Activated T-cell treated with anti-CD3 and anti-CD28 coated beads, Interleukin-2, amount 50 U/mL, for 72 hours (primary cell): ENCODE measurements around the gene ITPRIPL2. TPM values are rescaled to one million over a fixed set of nuclear protein-coding genes. Genes with fewer than 3 reads are reported as not detected.

Experiments used
- ATAC-seq, 2 donors: fragments of 150-1000 bp; cut with Tn5 transposase; replicated peaks in 1 of 2; 2 replicates each; pipeline ENCODE4 v1.10.0; 2021; ENCODE audit warnings: moderate library complexity in 2 of 2, mild to moderate bottlenecking in 1 of 2
- DNase-seq, 2 donors: peaks; one replicate each; pipeline ENCODE4 v3.0.0; 2021 to 2022; ENCODE audit warnings: mixed read lengths in 1 of 2
- H3K27ac Mint-ChIP-seq: one replicate; pipeline ENCODE4 v1.8.0; 2022; ENCODE audit warnings: mild to moderate bottlenecking, moderate library complexity, mixed read lengths
- H3K27me3 Mint-ChIP-seq: one replicate; pipeline ENCODE4 v1.8.0; 2022; ENCODE audit warnings: low read depth, mixed read lengths
- H3K36me3 Mint-ChIP-seq, 2 donors: one replicate each; pipeline ENCODE4 v1.8.0; 2022; ENCODE audit warnings: mixed read lengths in 2 of 2, mild to moderate bottlenecking in 1 of 2; ENCODE audit not compliant: insufficient read depth in 2 of 2
- H3K4me1 Mint-ChIP-seq: one replicate; pipeline ENCODE4 v1.8.0; 2022; ENCODE audit warnings: low read depth, mixed read lengths
- H3K4me3 Mint-ChIP-seq, 2 donors: one replicate each; pipeline ENCODE4 v1.8.0; 2022; ENCODE audit warnings: mild to moderate bottlenecking in 2 of 2, mixed read lengths in 2 of 2, moderate library complexity in 2 of 2
- H3K9me3 Mint-ChIP-seq, 2 donors: one replicate each; pipeline ENCODE4 v1.8.0; 2022; ENCODE audit warnings: mixed read lengths in 2 of 2
- total RNA-seq, 2 donors: library from RNA; stranded (reverse); gene quantifications; one replicate each; pipeline ENCODE4 v1.2.3, GENCODE V29; 2022

ITPRIPL2 gene
- total RNA-seq, 2 donors from 2014 or later = 6.7 to 9.3 TPM

DNA sequence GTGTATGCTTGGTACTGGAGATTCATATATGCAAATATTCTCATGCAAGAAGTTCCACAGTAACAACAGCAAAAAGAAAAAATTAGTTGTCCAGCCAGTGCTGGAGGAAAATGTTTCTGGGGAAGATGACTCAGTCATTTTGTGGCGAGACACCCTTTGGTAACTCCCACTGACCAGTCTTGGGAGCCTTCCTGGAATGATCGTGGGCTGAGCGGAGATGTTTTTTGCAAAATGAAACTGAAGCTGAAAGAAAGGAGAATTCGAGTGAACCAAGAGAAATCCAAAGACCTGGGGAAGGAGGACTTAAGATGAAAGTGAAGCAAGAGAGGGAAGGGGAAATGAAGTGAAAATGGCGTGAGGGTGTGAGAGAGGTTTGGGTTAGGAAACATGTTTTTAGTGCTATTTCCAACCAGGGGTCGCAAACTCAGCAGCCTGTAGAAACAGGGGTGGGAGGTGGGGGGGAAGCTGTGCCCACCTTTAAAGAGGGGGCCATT, 5.2 kb downstream of the ITPRIPL2 start:
- Mint-ChIP-seq H3K9me3 (no peaks in the 10 kb centered on the region), H3K4me1 (peaks cover 31% of the 10 kb centered on the region), H3K27me3 (no peaks in the 10 kb centered on the region), H3K27ac (peak overlapping the region; percentile 81), H3K36me3 (no peaks in the 10 kb centered on the region), H3K4me3 (peak overlapping the region; percentile 80 to 85)
- DNase-seq (peak; percentile 40 to 46), ATAC-seq (peak; percentile 52 to 57)

DNA sequence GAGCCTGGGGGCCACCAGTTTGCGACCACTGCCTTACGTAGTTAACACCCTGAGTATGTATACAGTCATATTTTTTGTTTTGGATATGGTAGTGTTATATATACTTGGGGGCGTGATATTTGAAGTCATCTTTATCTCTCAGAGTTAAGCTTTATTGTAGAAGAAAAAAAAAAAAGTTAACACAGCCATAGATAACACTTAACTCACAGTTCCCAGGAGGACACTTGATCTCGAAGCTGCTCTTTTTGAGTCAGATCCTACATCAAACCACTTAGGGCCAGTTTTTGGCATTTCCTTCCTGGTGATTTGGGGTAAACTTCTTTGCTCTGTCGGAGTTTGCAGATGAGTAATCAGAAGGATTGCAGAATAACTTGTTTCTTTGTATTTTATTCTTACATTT, 5.8 kb downstream of the ITPRIPL2 start:
- H3K27me3 Mint-ChIP-seq = no peaks in the 10 kb centered on the region
- ATAC-seq = peak; percentile 62 to 75
- H3K27ac Mint-ChIP-seq = peak overlapping the region; percentile 81
- peak overlapping the region; percentile 29 to 85 for H3K4me3 Mint-ChIP-seq
- no peaks in the 10 kb centered on the region for H3K36me3 Mint-ChIP-seq
- no peaks in the 10 kb centered on the region for H3K9me3 Mint-ChIP-seq
- peaks cover 31% of the 10 kb centered on the region for H3K4me1 Mint-ChIP-seq
- peak in 1 of 2 donors; percentile 28 for DNase-seq

DNA sequence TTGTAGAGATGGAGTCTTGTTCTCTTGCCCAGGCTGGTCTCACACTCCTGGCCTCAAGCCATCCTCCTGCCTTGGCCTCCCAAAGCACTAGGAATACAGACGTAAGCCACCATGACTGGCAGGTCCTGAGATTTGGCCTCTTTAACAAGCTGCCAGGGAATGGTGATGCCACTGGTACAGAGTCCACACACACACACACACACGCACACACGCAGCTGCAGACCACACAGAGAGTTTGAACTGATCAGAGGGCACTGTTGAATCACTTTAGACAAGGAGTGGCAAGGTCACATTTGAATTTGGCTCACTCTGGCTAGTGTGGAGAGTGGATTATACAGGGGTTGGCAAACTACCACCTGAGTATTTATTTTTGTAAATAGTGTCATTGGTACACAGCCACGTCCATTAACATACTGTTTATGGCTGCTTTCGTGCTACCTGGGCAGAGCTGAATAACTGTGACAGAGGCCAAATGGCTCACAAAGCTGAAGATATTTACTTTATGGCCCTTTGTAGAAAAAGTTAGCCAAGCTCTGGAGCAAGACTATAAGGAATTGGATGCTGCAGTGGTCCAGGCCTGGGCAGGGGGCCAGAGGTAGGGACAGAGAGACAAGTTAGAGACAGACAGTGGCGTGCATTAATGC, 9.9 kb downstream of the ITPRIPL2 start:
- peaks cover under 1% of the 10 kb centered on the region for H3K27me3 Mint-ChIP-seq
- H3K9me3 Mint-ChIP-seq = peaks cover 0 to 2% of the 10 kb centered on the region in 2 donors
- no peak overlapping the region for H3K4me3 Mint-ChIP-seq
- H3K36me3 Mint-ChIP-seq = peaks cover 0 to 2% of the 10 kb centered on the region in 2 donors
- no peak overlapping the region for H3K27ac Mint-ChIP-seq
- H3K4me1 Mint-ChIP-seq = peaks cover 39% of the 10 kb centered on the region
- DNase-seq (no peak), ATAC-seq (no peak)

DNA sequence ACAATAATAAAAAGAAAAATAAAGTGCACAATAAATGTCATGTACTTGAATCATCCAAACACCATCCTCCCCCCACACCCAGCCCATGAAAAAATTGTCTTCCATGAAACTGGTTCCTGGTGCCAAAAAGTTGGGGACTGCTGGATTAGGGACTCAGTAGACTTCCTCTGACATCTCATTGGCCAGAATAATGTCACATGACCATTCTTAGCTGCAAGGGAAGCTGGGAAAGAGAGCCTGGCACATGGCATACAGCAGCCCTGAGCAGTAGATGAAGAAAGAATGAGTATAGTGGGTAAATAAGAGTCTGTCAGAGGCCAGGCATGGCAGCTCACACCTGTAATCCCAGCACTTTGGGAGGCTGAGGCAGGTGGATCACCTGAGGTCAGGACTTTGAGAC, 12.5 kb downstream of the ITPRIPL2 start:
- no peak for ATAC-seq
- no peak overlapping the region for H3K27ac Mint-ChIP-seq
- peaks cover 43% of the 10 kb centered on the region for H3K4me1 Mint-ChIP-seq
- no peak for DNase-seq
- peaks cover 0 to 2% of the 10 kb centered on the region in 2 donors for H3K9me3 Mint-ChIP-seq
- H3K4me3 Mint-ChIP-seq = no peak overlapping the region
- H3K27me3 Mint-ChIP-seq = peaks cover 5% of the 10 kb centered on the region
- peaks cover 0 to 2% of the 10 kb centered on the region in 2 donors for H3K36me3 Mint-ChIP-seq

DNA sequence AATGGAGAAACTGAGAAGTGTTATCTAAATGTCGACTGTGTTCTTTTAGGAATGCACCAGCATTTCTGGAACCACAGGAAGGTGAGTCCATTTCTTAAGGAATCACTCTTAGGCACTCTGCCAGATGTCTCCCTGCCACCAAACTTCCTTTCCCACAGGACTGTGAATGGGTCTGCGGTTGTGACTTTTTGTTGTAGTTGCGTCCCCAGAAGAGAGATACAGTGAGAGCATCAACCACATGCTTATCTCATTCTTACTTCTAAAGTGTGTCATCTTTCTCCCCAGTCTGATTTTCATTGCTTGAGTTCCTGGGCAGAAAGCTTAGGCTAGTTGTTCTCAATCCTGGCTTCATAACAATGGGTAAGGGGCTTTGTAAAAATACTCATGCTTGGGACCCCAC, 13.4 kb downstream of the ITPRIPL2 start:
- ATAC-seq = peak; percentile 72 to 86
- peak in 1 of 2 donors; percentile 34 for DNase-seq
- Mint-ChIP-seq H3K36me3 (peaks cover 0 to 2% of the 10 kb centered on the region in 2 donors), H3K4me3 (peak overlapping the region; percentile 60 to 61), H3K27ac (peak overlapping the region; percentile 81), H3K9me3 (peaks cover 0 to 2% of the 10 kb centered on the region in 2 donors), H3K4me1 (peaks cover 47% of the 10 kb centered on the region), H3K27me3 (peaks cover 5% of the 10 kb centered on the region)

DNA sequence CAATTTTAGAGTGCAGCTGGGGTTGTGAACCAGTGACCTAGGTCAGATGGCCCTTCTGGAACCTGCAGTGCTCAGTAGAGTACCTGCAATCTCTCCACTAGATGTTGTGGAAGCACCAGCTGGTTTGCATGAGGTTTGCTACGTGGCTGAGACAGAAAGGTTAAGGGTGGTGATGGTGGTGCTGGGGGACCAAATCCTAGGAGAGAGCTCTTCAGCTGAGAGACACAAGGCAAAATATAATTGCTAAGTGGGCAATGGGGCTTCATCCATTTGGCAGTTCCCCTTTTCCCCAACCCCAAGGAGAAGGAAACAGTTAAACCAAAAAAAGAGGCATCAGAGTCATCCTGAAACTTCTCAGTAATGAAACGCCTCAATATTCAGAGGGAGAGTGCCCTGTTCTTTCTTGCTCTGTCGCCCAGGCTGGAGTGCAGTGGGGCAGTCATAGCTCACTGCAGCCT, 13.9 kb downstream of the ITPRIPL2 start:
- Mint-ChIP-seq H3K27me3 (peaks cover 5% of the 10 kb centered on the region), H3K4me1 (peaks cover 47% of the 10 kb centered on the region), H3K4me3 (peak overlapping the region; percentile 60 to 61), H3K36me3 (peaks cover 0 to 2% of the 10 kb centered on the region in 2 donors), H3K27ac (peak overlapping the region; percentile 81), H3K9me3 (peaks cover 0 to 2% of the 10 kb centered on the region in 2 donors)
- peak; percentile 67 to 71 for ATAC-seq
- peak in 1 of 2 donors; percentile 17 for DNase-seq

DNA sequence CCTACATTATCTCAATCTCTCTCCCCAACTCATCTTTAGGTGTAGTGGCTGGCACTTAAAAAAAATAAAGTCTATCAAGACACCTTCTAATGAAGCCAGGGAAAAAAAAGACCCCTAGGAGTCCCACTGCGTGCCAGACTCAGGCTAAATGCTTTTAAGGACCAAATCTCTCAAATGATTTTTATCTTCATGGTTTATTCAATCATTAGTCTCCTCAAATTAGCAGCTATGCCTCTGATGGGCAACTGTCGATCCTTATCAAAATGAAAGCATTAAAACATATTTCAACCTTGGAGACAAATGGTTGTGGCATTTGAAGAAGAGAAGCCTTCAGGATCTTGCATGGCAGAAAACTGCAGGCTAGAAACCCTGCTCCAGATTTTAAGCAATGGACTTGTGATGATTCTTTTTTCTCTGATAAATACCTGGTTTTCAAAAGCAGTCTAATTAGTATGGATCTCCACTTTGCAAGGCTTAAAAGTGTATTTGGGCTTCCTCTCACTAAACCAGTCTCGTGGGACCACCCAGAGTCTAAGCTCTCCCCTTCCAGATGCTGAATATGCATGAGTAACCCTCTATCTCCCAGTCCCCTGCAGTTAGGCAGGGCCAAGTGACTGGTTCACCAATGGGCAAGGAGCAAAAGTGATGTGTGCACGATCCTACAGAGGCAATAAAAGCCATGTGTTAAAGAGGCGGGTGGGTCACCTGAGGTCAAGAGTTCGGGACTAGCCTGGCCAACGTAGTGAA, 14.9 kb downstream of the ITPRIPL2 start:
- no peak overlapping the region for H3K27ac Mint-ChIP-seq
- peaks cover 5% of the 10 kb centered on the region for H3K27me3 Mint-ChIP-seq
- H3K36me3 Mint-ChIP-seq = peaks cover 0 to 2% of the 10 kb centered on the region in 2 donors
- DNase-seq (no peak), ATAC-seq (no peak)
- H3K9me3 Mint-ChIP-seq = peaks cover 0 to 2% of the 10 kb centered on the region in 2 donors
- peaks cover 47% of the 10 kb centered on the region for H3K4me1 Mint-ChIP-seq
- peak overlapping the region in 1 of 2 donors; percentile 39 for H3K4me3 Mint-ChIP-seq

DNA sequence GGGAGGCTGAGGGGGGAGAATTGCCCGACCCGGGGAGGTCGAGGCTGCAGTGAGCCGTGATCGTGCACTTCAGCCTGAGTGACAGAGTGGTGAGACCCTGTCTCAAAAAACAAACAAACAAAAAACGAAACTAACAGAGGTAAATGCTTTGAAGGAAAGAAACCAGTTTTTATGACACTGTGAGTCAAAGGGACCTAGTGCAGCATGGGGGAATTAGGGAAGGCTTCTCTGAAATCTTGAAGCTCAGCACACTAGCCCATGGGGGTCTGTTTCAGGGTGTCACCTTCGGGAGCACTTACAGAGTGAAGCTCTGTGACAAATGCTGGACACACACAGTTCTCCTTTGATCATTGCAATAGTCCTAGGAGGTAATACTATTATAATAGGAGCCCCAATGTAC, 16.6 kb downstream of the ITPRIPL2 start:
- H3K9me3 Mint-ChIP-seq = no peaks in the 10 kb centered on the region
- H3K36me3 Mint-ChIP-seq = no peaks in the 10 kb centered on the region
- peak overlapping the region; percentile 69 to 73 for H3K4me3 Mint-ChIP-seq
- no peak overlapping the region for H3K27ac Mint-ChIP-seq
- H3K4me1 Mint-ChIP-seq = peaks cover 47% of the 10 kb centered on the region
- DNase-seq (no peak), ATAC-seq (no peak)
- H3K27me3 Mint-ChIP-seq = peaks cover 5% of the 10 kb centered on the region

DNA sequence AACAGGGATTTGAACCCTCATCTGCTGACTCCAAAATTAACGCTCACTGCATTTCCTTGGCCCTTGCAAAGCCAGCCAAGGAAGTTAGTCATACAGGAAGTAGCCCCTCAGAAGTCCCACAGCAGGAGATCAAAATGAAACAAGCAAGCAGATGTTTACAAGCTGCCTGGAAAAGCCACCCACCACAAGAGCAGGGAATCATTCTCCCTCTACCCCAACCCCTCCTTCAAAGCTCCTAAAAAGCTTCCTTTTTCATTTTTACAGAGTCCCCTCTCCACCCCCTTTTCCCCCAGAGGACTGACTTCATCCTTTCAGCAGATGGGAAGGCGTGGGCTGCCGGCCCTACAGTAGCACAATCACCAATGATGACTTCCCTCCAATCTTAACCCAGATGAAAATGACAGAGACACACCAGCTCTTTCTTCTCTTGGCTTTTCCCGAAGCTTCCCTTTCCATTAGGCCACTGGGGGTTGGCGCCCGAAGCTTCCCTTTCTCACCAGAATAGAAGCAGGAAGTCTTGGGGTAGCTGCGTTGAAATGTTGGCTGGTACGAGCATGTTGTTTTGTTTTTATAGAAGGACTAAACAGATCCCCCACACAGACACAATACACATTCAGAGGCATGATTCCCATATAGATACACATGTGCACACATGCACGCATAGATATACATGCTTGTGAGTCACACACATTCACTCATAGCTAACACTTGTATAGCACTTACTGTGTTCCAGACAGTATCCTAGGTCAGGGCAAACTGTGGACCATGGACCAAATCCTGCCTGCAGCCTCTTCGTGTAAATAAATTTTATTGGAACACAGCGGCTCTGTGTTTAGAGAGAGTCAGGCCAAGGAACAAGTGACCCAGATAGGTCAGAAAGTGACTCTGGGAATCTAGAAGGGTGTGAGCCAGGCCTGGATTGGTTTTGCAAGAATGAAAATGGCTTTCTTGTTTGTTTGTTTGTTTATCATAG, 17.4 kb downstream of the ITPRIPL2 start:
- peaks cover 47% of the 10 kb centered on the region for H3K4me1 Mint-ChIP-seq
- peaks cover 5% of the 10 kb centered on the region for H3K27me3 Mint-ChIP-seq
- peak overlapping the region; percentile 69 to 73 for H3K4me3 Mint-ChIP-seq
- DNase-seq (no peak), ATAC-seq (peak; percentile 33 to 36)
- no peaks in the 10 kb centered on the region for H3K9me3 Mint-ChIP-seq
- H3K27ac Mint-ChIP-seq = peak overlapping the region; percentile 53
- H3K36me3 Mint-ChIP-seq = no peaks in the 10 kb centered on the region

DNA sequence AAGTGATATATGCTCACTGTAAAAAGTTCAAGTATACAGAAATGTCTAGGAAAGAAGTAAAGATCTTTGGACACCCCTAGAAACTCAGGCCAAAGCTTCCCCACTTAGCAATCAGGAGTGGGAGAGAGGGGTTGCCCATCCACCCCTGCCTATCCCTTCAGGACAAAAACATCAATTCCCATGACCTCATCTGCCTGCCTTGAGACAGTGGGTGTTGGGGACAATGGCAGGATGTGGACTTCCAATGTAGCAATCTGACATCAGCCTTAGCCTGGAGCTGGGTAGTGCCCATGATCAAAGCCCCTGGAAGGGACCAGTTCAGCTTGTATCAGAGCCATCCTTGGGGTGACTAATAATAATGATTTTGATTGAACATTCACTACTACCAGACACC, 18.1 kb downstream of the ITPRIPL2 start:
- no peaks in the 10 kb centered on the region for H3K9me3 Mint-ChIP-seq
- H3K4me3 Mint-ChIP-seq = no peak overlapping the region
- H3K27me3 Mint-ChIP-seq = peaks cover 5% of the 10 kb centered on the region
- peaks cover 46% of the 10 kb centered on the region for H3K4me1 Mint-ChIP-seq
- no peak for ATAC-seq
- H3K36me3 Mint-ChIP-seq = no peaks in the 10 kb centered on the region
- DNase-seq = no peak
- no peak overlapping the region for H3K27ac Mint-ChIP-seq

DNA sequence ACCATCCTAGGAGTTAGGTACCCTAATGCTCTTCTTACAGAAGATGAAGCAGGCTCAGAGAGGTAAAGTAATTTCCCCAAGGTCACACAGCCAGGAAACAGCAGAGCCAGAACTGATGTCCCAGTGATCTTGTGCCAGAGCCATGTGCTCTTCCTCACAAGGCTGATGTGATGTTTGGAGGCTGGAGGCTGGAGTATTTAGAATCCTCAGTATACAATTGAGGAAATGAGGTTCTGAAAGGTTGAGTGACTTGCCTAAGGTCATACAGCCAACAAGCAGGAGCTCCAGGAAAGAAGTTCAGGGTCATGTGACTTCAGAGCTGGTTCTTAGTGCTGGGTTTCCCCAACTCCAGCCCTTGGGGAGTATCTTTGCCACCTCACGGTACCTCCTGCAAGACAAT, 18.5 kb downstream of the ITPRIPL2 start:
- no peaks in the 10 kb centered on the region for H3K9me3 Mint-ChIP-seq
- ATAC-seq = no peak
- H3K4me1 Mint-ChIP-seq = peaks cover 41% of the 10 kb centered on the region
- H3K36me3 Mint-ChIP-seq = no peaks in the 10 kb centered on the region
- no peak overlapping the region for H3K27ac Mint-ChIP-seq
- H3K27me3 Mint-ChIP-seq = peaks cover 5% of the 10 kb centered on the region
- H3K4me3 Mint-ChIP-seq = no peak overlapping the region
- no peak for DNase-seq

DNA sequence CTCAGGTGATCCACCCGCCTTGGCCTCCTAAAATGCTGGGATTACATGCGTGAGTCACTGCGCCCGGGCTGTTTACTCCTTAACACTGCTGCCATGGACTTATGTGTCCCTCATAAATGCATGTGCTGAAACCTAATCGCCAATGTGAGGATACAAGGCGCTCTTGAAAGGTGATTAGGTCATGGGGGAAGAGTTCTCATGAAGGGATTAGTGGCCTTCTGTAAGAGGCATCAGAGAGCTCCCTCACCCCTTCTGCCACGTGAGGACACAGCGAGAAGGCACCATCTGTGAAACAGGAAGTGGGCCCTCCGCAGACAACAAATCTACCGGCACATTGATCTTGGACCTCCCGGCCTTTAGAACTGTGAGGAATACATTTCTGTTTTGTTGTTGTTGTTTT, 19.1 kb downstream of the ITPRIPL2 start:
- no peak for ATAC-seq
- Mint-ChIP-seq H3K36me3 (no peaks in the 10 kb centered on the region), H3K4me3 (no peak overlapping the region), H3K9me3 (no peaks in the 10 kb centered on the region), H3K27ac (no peak overlapping the region), H3K27me3 (peaks cover 5% of the 10 kb centered on the region), H3K4me1 (peaks cover 35% of the 10 kb centered on the region)
- DNase-seq = no peak
